ENCODE data around the gene OPCML. TPM values are rescaled to one million over a fixed set of nuclear protein-coding genes. Genes with fewer than 3 reads are reported as not detected.

Gene OPCML
- total and polyA plus RNA-seq, 2 experiments from 2014 or later = 1.2 to 4.4 TPM

DNA sequence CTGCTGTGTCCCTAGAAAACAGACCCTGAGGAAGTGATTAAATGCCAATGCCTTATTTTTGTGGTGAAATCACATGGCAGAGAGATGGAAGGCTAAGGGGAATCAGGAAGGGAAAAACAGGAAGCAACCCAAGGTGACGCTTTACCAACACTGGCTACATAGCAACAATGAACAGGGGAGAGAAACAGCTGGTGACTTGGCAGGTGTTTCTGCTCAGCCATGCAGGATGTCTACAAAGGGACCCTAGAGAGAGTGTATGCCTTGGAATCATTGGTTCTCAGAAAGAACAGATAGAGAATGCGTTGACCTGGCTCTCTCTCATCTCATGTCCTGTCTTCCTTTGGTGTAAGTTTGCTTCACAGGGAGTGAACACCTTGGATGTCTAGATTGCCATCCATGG is 911.9 kb downstream of the OPCML start:
- no peak overlapping the region for H3K27ac Mint-ChIP-seq
- no peaks in the 10 kb centered on the region; the same call in 2 of the 3 replicates for H3K4me1 Mint-ChIP-seq

More for the DNA sequence above, 911.9 kb downstream of the OPCML start:
- ATAC-seq (no peak), DNase-seq (ENCODE audit: low spot score) (no peak)
- Histone ChIP-seq H3K9me2 (ENCODE audit: insufficient read depth) (peaks cover 19% of the 10 kb centered on the region), H2AFZ (no peak overlapping the region), H3K79me2 (replicated peaks; ENCODE audit: insufficient read depth) (no peaks in the 10 kb centered on the region), H4K20me1 (replicated peaks; ENCODE audit: insufficient read depth) (no peaks in the 10 kb centered on the region), H3K4me3 (no peak overlapping the region), H3K27ac (ENCODE audit: low read depth) (no peak overlapping the region), H3K4me1 (ENCODE audit: insufficient read depth) (peaks cover 3% of the 10 kb centered on the region; the same call in 1 of the 2 replicates), H3K4me2 (no peak overlapping the region), H3K27me3 (ENCODE audit: insufficient read depth) (no peaks in the 10 kb centered on the region), H3F3A (replicated peaks; ENCODE audit: low read depth) (no peaks in the 10 kb centered on the region), H3K36me3 (ENCODE audit: insufficient read depth) (no peaks in the 10 kb centered on the region)
- Mint-ChIP-seq H3K36me3 (ENCODE audit: low read depth) (no peaks in the 10 kb centered on the region), H3K27me3 (ENCODE audit: insufficient read depth, low read depth, poor library complexity) (peaks cover 3% of the 10 kb centered on the region), H3K9me3 (no peaks in the 10 kb centered on the region; the same call in 2 of the 3 replicates), H3K4me3 (no peak overlapping the region)
- TF ChIP-seq POLR2AphosphoS5 (IDR thresholded peaks at IDR 0.05; ENCODE audit: low read depth) = no peak
- TF ChIP-seq, protein P1, sequence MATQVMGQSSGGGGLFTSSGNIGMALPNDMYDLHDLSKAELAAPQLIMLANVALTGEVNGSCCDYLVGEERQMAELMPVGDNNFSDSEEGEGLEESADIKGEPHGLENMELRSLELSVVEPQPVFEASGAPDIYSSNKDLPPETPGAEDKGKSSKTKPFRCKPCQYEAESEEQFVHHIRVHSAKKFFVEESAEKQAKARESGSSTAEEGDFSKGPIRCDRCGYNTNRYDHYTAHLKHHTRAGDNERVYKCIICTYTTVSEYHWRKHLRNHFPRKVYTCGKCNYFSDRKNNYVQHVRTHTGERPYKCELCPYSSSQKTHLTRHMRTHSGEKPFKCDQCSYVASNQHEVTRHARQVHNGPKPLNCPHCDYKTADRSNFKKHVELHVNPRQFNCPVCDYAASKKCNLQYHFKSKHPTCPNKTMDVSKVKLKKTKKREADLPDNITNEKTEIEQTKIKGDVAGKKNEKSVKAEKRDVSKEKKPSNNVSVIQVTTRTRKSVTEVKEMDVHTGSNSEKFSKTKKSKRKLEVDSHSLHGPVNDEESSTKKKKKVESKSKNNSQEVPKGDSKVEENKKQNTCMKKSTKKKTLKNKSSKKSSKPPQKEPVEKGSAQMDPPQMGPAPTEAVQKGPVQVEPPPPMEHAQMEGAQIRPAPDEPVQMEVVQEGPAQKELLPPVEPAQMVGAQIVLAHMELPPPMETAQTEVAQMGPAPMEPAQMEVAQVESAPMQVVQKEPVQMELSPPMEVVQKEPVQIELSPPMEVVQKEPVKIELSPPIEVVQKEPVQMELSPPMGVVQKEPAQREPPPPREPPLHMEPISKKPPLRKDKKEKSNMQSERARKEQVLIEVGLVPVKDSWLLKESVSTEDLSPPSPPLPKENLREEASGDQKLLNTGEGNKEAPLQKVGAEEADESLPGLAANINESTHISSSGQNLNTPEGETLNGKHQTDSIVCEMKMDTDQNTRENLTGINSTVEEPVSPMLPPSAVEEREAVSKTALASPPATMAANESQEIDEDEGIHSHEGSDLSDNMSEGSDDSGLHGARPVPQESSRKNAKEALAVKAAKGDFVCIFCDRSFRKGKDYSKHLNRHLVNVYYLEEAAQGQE (IDR thresholded peaks at IDR 0.05; ENCODE audit: unreplicated experiment) = no peak
- TF ChIP-seq, protein P2, sequence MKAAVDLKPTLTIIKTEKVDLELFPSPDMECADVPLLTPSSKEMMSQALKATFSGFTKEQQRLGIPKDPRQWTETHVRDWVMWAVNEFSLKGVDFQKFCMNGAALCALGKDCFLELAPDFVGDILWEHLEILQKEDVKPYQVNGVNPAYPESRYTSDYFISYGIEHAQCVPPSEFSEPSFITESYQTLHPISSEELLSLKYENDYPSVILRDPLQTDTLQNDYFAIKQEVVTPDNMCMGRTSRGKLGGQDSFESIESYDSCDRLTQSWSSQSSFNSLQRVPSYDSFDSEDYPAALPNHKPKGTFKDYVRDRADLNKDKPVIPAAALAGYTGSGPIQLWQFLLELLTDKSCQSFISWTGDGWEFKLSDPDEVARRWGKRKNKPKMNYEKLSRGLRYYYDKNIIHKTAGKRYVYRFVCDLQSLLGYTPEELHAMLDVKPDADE (IDR thresholded peaks at IDR 0.05) = no peak
- no peak for TF ChIP-seq EZH2phosphoT487 (IDR thresholded peaks at IDR 0.05; ENCODE audit: unreplicated experiment)
- no peak for TF ChIP-seq CREB1 (CRISPR knock-in tag; IDR thresholded peaks at IDR 0.05; ENCODE audit: low read depth)
- TF ChIP-seq, protein P3, sequence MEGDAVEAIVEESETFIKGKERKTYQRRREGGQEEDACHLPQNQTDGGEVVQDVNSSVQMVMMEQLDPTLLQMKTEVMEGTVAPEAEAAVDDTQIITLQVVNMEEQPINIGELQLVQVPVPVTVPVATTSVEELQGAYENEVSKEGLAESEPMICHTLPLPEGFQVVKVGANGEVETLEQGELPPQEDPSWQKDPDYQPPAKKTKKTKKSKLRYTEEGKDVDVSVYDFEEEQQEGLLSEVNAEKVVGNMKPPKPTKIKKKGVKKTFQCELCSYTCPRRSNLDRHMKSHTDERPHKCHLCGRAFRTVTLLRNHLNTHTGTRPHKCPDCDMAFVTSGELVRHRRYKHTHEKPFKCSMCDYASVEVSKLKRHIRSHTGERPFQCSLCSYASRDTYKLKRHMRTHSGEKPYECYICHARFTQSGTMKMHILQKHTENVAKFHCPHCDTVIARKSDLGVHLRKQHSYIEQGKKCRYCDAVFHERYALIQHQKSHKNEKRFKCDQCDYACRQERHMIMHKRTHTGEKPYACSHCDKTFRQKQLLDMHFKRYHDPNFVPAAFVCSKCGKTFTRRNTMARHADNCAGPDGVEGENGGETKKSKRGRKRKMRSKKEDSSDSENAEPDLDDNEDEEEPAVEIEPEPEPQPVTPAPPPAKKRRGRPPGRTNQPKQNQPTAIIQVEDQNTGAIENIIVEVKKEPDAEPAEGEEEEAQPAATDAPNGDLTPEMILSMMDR (conservative IDR thresholded peaks at IDR 0.05; ENCODE audit: low read depth in 2 of 2) = no peak
- no peak for TF ChIP-seq STAT1 (IDR thresholded peaks at IDR 0.05; ENCODE audit: unreplicated experiment)
- no peak for TF ChIP-seq EZH2 (IDR thresholded peaks at IDR 0.05; ENCODE audit: low read depth, unreplicated experiment)
- TF ChIP-seq NANOG (IDR thresholded peaks at IDR 0.05; ENCODE audit: borderline replicate concordance) = no peak

All from GM23338 (cell line).